ENCODE measurements around the gene DIP2A. TPM values are rescaled to one million over a fixed set of nuclear protein-coding genes. Genes with fewer than 3 reads are reported as not detected.

Gene DIP2A
- total and polyA plus RNA-seq, 2 of the 13 experiments (the other 11 are each of a cell fraction or from before 2014, with no cell fraction given): 18.5 to 37.6 TPM

DNA sequence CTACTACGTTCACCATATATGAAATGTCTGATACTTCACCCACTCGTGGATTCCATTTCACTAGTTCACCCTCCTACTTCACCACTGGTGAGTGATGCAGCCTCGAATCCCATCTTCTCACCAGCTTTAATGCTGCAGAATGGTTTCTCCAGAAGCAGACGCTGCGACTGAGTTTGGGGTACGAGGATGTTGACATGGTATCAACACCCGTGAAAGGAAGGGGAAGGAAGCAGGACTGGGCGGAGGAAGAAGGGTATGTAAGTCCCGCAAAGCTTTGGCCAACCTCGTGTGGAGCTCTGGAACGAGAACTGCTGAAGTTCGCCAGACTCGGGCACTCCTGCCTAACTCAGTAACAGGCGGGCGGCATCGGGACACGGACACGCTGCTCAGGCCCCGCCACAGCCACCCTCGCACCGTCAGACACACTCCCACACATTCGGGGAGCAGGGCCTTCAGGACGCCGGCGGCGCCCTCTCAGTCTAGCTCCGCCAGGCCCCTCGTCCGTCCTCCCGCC is 833 bp upstream of the DIP2A start (continued):
- TF ChIP-seq, protein P1, sequence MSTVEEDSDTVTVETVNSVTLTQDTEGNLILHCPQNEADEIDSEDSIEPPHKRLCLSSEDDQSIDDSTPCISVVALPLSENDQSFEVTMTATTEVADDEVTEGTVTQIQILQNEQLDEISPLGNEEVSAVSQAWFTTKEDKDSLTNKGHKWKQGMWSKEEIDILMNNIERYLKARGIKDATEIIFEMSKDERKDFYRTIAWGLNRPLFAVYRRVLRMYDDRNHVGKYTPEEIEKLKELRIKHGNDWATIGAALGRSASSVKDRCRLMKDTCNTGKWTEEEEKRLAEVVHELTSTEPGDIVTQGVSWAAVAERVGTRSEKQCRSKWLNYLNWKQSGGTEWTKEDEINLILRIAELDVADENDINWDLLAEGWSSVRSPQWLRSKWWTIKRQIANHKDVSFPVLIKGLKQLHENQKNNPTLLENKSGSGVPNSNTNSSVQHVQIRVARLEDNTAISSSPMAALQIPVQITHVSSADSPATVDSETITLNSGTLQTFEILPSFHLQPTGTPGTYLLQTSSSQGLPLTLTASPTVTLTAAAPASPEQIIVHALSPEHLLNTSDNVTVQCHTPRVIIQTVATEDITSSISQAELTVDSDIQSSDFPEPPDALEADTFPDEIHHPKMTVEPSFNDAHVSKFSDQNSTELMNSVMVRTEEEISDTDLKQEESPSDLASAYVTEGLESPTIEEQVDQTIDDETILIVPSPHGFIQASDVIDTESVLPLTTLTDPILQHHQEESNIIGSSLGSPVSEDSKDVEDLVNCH (CRISPR knock-in tag; IDR thresholded peaks at IDR 0.05): no peak
- TF ChIP-seq ZNF761 (CRISPR knock-in tag; conservative IDR thresholded peaks at IDR 0.05) (no peak), SMARCE1 (IDR thresholded peaks at IDR 0.05; ENCODE audit: borderline replicate concordance) (no peak), NKX3-1 (CRISPR knock-in tag; IDR thresholded peaks at IDR 0.05) (no peak; the same call in 1 of the 2 replicates), CHCHD3 (CRISPR knock-in tag; IDR thresholded peaks at IDR 0.05) (no peak), ZNF598 (CRISPR knock-in tag; IDR thresholded peaks at IDR 0.05; ENCODE audit: borderline replicate concordance) (no peak), ZEB1 (IDR thresholded peaks at IDR 0.05; ENCODE audit: insufficient replicate concordance, low read depth) (no peak), ISX (CRISPR knock-in tag; conservative IDR thresholded peaks at IDR 0.05) (no peak), GLI4 (CRISPR knock-in tag; IDR thresholded peaks at IDR 0.05; ENCODE audit: borderline replicate concordance) (no peak), ZNF572 (CRISPR knock-in tag; IDR thresholded peaks at IDR 0.05) (no peak), ZNF775 (CRISPR knock-in tag; IDR thresholded peaks at IDR 0.05; ENCODE audit: borderline replicate concordance) (no peak), ZNF337 (CRISPR knock-in tag; IDR thresholded peaks at IDR 0.05; ENCODE audit: borderline replicate concordance, low read depth) (no peak), HNRNPK (IDR thresholded peaks at IDR 0.05; ENCODE audit: low read depth, low read length, poor library complexity, severe bottlenecking) (no peak)
- TF ChIP-seq, protein P2, sequence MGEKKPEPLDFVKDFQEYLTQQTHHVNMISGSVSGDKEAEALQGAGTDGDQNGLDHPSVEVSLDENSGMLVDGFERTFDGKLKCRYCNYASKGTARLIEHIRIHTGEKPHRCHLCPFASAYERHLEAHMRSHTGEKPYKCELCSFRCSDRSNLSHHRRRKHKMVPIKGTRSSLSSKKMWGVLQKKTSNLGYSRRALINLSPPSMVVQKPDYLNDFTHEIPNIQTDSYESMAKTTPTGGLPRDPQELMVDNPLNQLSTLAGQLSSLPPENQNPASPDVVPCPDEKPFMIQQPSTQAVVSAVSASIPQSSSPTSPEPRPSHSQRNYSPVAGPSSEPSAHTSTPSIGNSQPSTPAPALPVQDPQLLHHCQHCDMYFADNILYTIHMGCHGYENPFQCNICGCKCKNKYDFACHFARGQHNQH (CRISPR knock-in tag; IDR thresholded peaks at IDR 0.05): no peak
- TF ChIP-seq, protein P3, sequence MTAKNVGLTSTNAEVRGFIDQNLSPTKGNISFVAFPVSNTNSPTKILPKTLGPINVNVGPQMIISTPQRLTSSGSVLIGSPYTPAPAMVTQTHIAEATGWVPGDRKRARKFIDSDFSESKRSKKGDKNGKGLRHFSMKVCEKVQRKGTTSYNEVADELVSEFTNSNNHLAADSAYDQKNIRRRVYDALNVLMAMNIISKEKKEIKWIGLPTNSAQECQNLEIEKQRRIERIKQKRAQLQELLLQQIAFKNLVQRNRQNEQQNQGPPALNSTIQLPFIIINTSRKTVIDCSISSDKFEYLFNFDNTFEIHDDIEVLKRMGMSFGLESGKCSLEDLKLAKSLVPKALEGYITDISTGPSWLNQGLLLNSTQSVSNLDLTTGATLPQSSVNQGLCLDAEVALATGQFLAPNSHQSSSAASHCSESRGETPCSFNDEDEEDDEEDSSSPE (CRISPR knock-in tag; IDR thresholded peaks at IDR 0.05): no peak
- TF ChIP-seq, protein P4, sequence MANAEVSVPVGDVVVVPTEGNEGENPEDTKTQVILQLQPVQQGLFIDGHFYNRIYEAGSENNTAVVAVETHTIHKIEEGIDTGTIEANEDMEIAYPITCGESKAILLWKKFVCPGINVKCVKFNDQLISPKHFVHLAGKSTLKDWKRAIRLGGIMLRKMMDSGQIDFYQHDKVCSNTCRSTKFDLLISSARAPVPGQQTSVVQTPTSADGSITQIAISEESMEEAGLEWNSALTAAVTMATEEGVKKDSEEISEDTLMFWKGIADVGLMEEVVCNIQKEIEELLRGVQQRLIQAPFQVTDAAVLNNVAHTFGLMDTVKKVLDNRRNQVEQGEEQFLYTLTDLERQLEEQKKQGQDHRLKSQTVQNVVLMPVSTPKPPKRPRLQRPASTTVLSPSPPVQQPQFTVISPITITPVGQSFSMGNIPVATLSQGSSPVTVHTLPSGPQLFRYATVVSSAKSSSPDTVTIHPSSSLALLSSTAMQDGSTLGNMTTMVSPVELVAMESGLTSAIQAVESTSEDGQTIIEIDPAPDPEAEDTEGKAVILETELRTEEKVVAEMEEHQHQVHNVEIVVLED (CRISPR knock-in tag; IDR thresholded peaks at IDR 0.05; ENCODE audit: borderline replicate concordance): no peak
- TF ChIP-seq, protein P5, sequence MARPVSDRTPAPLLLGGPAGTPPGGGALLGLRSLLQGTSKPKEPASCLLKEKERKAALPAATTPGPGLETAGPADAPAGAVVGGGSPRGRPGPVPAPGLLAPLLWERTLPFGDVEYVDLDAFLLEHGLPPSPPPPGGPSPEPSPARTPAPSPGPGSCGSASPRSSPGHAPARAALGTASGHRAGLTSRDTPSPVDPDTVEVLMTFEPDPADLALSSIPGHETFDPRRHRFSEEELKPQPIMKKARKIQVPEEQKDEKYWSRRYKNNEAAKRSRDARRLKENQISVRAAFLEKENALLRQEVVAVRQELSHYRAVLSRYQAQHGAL (CRISPR knock-in tag; IDR thresholded peaks at IDR 0.05; ENCODE audit: not compliant biosample characterization): no peak
- TF ChIP-seq, protein P6, sequence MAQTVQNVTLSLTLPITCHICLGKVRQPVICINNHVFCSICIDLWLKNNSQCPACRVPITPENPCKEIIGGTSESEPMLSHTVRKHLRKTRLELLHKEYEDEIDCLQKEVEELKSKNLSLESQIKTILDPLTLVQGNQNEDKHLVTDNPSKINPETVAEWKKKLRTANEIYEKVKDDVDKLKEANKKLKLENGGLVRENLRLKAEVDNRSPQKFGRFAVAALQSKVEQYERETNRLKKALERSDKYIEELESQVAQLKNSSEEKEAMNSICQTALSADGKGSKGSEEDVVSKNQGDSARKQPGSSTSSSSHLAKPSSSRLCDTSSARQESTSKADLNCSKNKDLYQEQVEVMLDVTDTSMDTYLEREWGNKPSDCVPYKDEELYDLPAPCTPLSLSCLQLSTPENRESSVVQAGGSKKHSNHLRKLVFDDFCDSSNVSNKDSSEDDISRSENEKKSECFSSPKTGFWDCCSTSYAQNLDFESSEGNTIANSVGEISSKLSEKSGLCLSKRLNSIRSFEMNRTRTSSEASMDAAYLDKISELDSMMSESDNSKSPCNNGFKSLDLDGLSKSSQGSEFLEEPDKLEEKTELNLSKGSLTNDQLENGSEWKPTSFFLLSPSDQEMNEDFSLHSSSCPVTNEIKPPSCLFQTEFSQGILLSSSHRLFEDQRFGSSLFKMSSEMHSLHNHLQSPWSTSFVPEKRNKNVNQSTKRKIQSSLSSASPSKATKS (CRISPR knock-in tag; IDR thresholded peaks at IDR 0.05): no peak; the same call in 1 of the 2 replicates

Measured in HepG2 (cell line).